Calu3 (cell line): ENCODE data around the gene CDH13. TPM values are rescaled to one million over a fixed set of nuclear protein-coding genes. Genes with fewer than 3 reads are reported as not detected.

Experiments used
- BruUV-seq: library from RNA; stranded (reverse); fragments of 400-500 nt; replicated peaks from 2 replicates; lab custom pipeline; 2021; lab: Mats Ljungman, UMichigan
- CTCF ChIA-PET: fragments of 300-600 bp; sonication (Branson Sonifier 250); formaldehyde crosslinking; loops from one replicate; lab custom pipeline; 2022; ENCODE audit warnings: antibody characterized with exemption; lab: Charles Lee
- DNase-seq: peaks from one replicate; pipeline ENCODE4 v3.0.0; 2022
- H3K27ac Mint-ChIP-seq: one replicate; pipeline ENCODE4 v1.8.0; 2022; ENCODE audit warnings: mixed read lengths; ENCODE audit not compliant: unreplicated experiment
- H3K27me3 Mint-ChIP-seq: one replicate; pipeline ENCODE4 v1.8.0; 2022; ENCODE audit warnings: mixed read lengths; ENCODE audit not compliant: unreplicated experiment
- H3K36me3 Mint-ChIP-seq: one replicate; pipeline ENCODE4 v1.8.0; 2022; ENCODE audit warnings: mild to moderate bottlenecking, moderate library complexity, mixed read lengths; ENCODE audit not compliant: insufficient read depth, unreplicated experiment
- H3K4me1 Mint-ChIP-seq: one replicate; pipeline ENCODE4 v1.8.0; 2022; ENCODE audit warnings: mild to moderate bottlenecking, low read depth, mixed read lengths; ENCODE audit not compliant: unreplicated experiment
- H3K4me3 Mint-ChIP-seq: one replicate; pipeline ENCODE4 v1.8.0; 2022; ENCODE audit warnings: mild to moderate bottlenecking, low read depth, moderate library complexity, mixed read lengths; ENCODE audit not compliant: unreplicated experiment
- H3K9me3 Mint-ChIP-seq: one replicate; pipeline ENCODE4 v1.8.0; 2022; ENCODE audit warnings: low read depth, mixed read lengths; ENCODE audit not compliant: unreplicated experiment
- CTCF ChIP-seq: fragments of 200-600 bp; IDR thresholded peaks from one replicate; pipeline ENCODE4 v1.8.0; 2022; ENCODE audit warnings: antibody characterized with exemption; ENCODE audit not compliant: unreplicated experiment
- intact Hi-C: fragments of 100-400 bp; cut with micrococcal nuclease; formaldehyde crosslinking; loops from one replicate; pipeline ENCODE4 v1.10.0; 2022; ENCODE audit not compliant: unreplicated experiment
- total RNA-seq: library from RNA; stranded (reverse); gene quantifications from 2 replicates; pipeline ENCODE4 v1.2.3, GENCODE V29; 2022

Gene CDH13
- total RNA-seq, 1 experiment from 2014 or later = not detected

GRCh38 chr16:83338941-83339340, 712.2 kb downstream of the CDH13 start:
- Mint-ChIP-seq H3K27ac (no peak overlapping the region), H3K4me1 (no peaks in the 10 kb centered on the region), H3K27me3 (no peaks in the 10 kb centered on the region), H3K4me3 (no peak overlapping the region), H3K9me3 (peaks cover 12% of the 10 kb centered on the region), H3K36me3 (no peaks in the 10 kb centered on the region)
- DNase-seq = no peak
- CTCF ChIA-PET = no interaction called here
- no peak for TF ChIP-seq CTCF
- intact Hi-C loops = no loop called here
- BruUV-seq = no TSS peak

GRCh38 chr16:83343935-83344366, 717.2 kb downstream of the CDH13 start:
- Mint-ChIP-seq H3K9me3 (peaks cover 6% of the 10 kb centered on the region), H3K36me3 (no peaks in the 10 kb centered on the region), H3K4me1 (no peaks in the 10 kb centered on the region), H3K27ac (no peak overlapping the region), H3K4me3 (no peak overlapping the region), H3K27me3 (no peaks in the 10 kb centered on the region)
- BruUV-seq = no TSS peak
- CTCF ChIA-PET = no interaction called here
- intact Hi-C loops = no loop called here
- no peak for TF ChIP-seq CTCF
- no peak for DNase-seq

- Mint-ChIP-seq H3K9me3 (peaks cover 6% of the 10 kb centered on the region), H3K27me3 (no peaks in the 10 kb centered on the region), H3K27ac (no peak overlapping the region), H3K4me3 (no peak overlapping the region), H3K36me3 (no peaks in the 10 kb centered on the region), H3K4me1 (no peaks in the 10 kb centered on the region)
- TF ChIP-seq CTCF = no peak
- BruUV-seq = no TSS peak
- CTCF ChIA-PET = no interaction called here
- intact Hi-C loops = no loop called here
- DNase-seq = no peak
These were observed 719.3 kb downstream of the CDH13 start for GRCh38 chr16:83345846-83346640.

- DNase-seq = no peak
- intact Hi-C loops = no loop called here
- no TSS peak for BruUV-seq
- Mint-ChIP-seq H3K4me1 (no peaks in the 10 kb centered on the region), H3K4me3 (no peak overlapping the region), H3K27me3 (no peaks in the 10 kb centered on the region), H3K9me3 (peaks cover 9% of the 10 kb centered on the region), H3K36me3 (no peaks in the 10 kb centered on the region), H3K27ac (no peak overlapping the region)
- TF ChIP-seq CTCF = no peak
- CTCF ChIA-PET = no interaction called here
These were observed 722.2 kb downstream of the CDH13 start for GRCh38 chr16:83348991-83349390.
